Small intestine (tissue), 7 donors: ENCODE data around the gene KLLN. TPM values are rescaled to one million over a fixed set of nuclear protein-coding genes. Genes with fewer than 3 reads are reported as not detected.
A peak's percentile ranks its signal among the peaks of the same experiment; 100 is the strongest.
"Not testable (repeated sequence)": the region's sequence is repeated elsewhere in the genome, so short reads cannot be mapped to it uniquely, and the experiment has no call there.

Experiments used
- DNase-seq, 2 donors: peaks; one replicate each; pipeline versions ENCODE4 v3.0.0 to v3.0.0-alpha.2; 2013
- FAIRE-seq: peaks from 2 replicates; lab custom pipeline; 2012; peaks lifted over from hg19 to GRCh38; lab: Jason Lieb, UNC
- H3K27ac ChIP-seq, 3 donors: one replicate each; pipeline ENCODE4 v1.5.1; 2013; ENCODE audit warnings: low read length in 2 of 3, mild to moderate bottlenecking in 2 of 3, control low read depth in 1 of 3, inconsistent platforms in 1 of 3, low read depth in 1 of 3, moderate library complexity in 1 of 3
- H3K27me3 ChIP-seq, 3 donors: one replicate each; pipeline ENCODE4 v1.6.1; 2013; ENCODE audit warnings: low read length in 3 of 3, inconsistent platforms in 1 of 3; ENCODE audit not compliant: control insufficient read depth in 3 of 3, insufficient read depth in 3 of 3
- H3K36me3 ChIP-seq, 3 donors: one replicate each; pipeline ENCODE4 v1.6.1; 2013; ENCODE audit warnings: low read length in 3 of 3, inconsistent platforms in 1 of 3, low read depth in 1 of 3, mild to moderate bottlenecking in 1 of 3, moderate library complexity in 1 of 3; ENCODE audit not compliant: control insufficient read depth in 3 of 3, insufficient read depth in 2 of 3
- H3K4me1 ChIP-seq, 3 donors: one replicate each; pipeline ENCODE4 v1.6.1; 2013; ENCODE audit warnings: low read length in 2 of 3, inconsistent platforms in 1 of 3, low read depth in 1 of 3, mild to moderate bottlenecking in 1 of 3, moderate library complexity in 1 of 3; ENCODE audit not compliant: control insufficient read depth in 3 of 3, insufficient read depth in 2 of 3
- H3K4me3 ChIP-seq, 3 donors: one replicate each; pipeline ENCODE4 v1.5.1; 2013; ENCODE audit warnings: low read length in 3 of 3, control low read depth in 1 of 3, inconsistent platforms in 1 of 3, low read depth in 1 of 3, mild to moderate bottlenecking in 1 of 3, moderate library complexity in 1 of 3
- H3K9me3 ChIP-seq, 2 donors: one replicate each; pipeline ENCODE4 v1.6.1; 2013; ENCODE audit warnings: low read depth in 1 of 2, low read length in 1 of 2; ENCODE audit not compliant: control insufficient read depth in 2 of 2, insufficient read depth in 1 of 2
- WGBS, 3 donors: extraction: QIAGEN DNeasy Blood & Tissue Kit; methylation state at CpG; one replicate each; pipeline ENCODE4 v1.1.7; 2013; 5-methylcytosine and 5-hydroxymethylcytosine counted together
- polyA plus RNA-seq, 4 donors: library from polyadenylated mRNA; stranded (reverse) in 3 of 4; unstranded in 1 of 4; fragments of 200-250 nt in 3 of 4; fragments of 120-200 nt in 1 of 4; gene quantifications; one replicate each; pipeline versions ENCODE4 v1.2.1 to v1.2.3, GENCODE V29; 2013
- donor health status: healthy with polysubstance abuse.
- donor health status: control.
- donor health status: control.
- donor health status: Bipolar disorder and iron deficiency.
- donor health status: healthy.

KLLN gene
- polyA plus RNA-seq, 4 donors = 0.27 to 1.3 (median 0.55) TPM; not detected in 1

GRCh38 chr10:87862679-87863052 lies 667 bp downstream of the KLLN start:
- no peaks in the 10 kb centered on the region for H3K9me3 ChIP-seq
- H3K27ac ChIP-seq = peak overlapping the region; percentile 90 to 98 (median 94)
- H3K36me3 ChIP-seq = no peaks in the 10 kb centered on the region
- FAIRE-seq = no peak
- peaks cover 0 to 16% (median 4%) of the 10 kb centered on the region in 3 donors for H3K4me1 ChIP-seq
- DNase-seq = no peak
- WGBS, 3 donors = 0 to 1% (median 0%) methylated on average over 21 of the region's 21 CpGs
- peak overlapping the region; percentile 76 to 99 (median 88) for H3K4me3 ChIP-seq
- H3K27me3 ChIP-seq = no peaks in the 10 kb centered on the region

- Histone ChIP-seq H3K4me1 (peaks cover 0 to 16% (median 4%) of the 10 kb centered on the region in 3 donors), H3K4me3 (peak overlapping the region; percentile 76 to 99 (median 88)), H3K36me3 (no peaks in the 10 kb centered on the region), H3K9me3 (no peaks in the 10 kb centered on the region), H3K27me3 (no peaks in the 10 kb centered on the region), H3K27ac (peak overlapping the region; percentile 90 to 98 (median 94))
- DNase-seq (peak; percentile 98 to 99), FAIRE-seq (no peak)
- 0% methylated on average over 55 to 57 of the region's 57 CpGs for WGBS, 3 donors
Observed at GRCh38 chr10:87861953-87862678, 1.2 kb downstream of the KLLN start.

DNA sequence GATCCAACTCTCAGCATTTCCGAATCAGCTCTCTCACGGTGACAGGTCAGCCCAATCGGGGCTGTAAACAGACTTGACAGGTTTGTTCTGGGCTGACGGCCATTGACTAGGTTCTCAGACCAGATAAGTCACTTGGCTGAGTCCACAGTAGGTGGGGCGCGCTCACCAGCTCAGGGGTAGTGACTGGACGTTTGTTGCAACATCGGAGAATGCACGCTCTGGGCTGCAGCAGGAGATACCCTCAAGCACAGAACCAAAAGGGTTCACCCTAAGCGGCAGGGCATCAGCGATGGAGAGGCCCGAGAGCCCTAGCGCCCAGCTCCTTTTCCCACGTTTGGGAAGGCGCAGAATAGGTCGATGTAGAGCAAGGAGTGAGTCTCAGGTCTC lies 1.8 kb downstream of the KLLN start:
- no peak for FAIRE-seq

GRCh38 chr10:87860816-87861403 lies 2.4 kb downstream of the KLLN start:
- H3K36me3 ChIP-seq = no peaks in the 10 kb centered on the region
- peak in 1 of 2 donors; percentile 65 for DNase-seq
- no peaks in the 10 kb centered on the region for H3K9me3 ChIP-seq
- no peaks in the 10 kb centered on the region for H3K27me3 ChIP-seq
- WGBS, 3 donors = 59 to 74% (median 65%) methylated on average over 4 of the region's 4 CpGs
- H3K4me1 ChIP-seq = peaks cover 0 to 16% (median 4%) of the 10 kb centered on the region in 3 donors
- peak overlapping the region in 1 of 3 donors; percentile 76 for H3K4me3 ChIP-seq
- H3K27ac ChIP-seq = peak overlapping the region in 1 of 3 donors; percentile 90
- no peak for FAIRE-seq

More for the DNA sequence above, 1.8 kb downstream of the KLLN start:
- Histone ChIP-seq H3K4me1 (peaks cover 0 to 16% (median 4%) of the 10 kb centered on the region in 3 donors), H3K27me3 (no peaks in the 10 kb centered on the region), H3K9me3 (no peaks in the 10 kb centered on the region), H3K27ac (peak overlapping the region; percentile 90 to 94 (median 90)), H3K4me3 (peak overlapping the region; percentile 37 to 88 (median 76)), H3K36me3 (no peaks in the 10 kb centered on the region)
- peak; percentile 64 to 81 for DNase-seq
- 8 to 11% (median 9%) methylated on average over 13 to 16 of the region's 16 CpGs for WGBS, 3 donors

DNA sequence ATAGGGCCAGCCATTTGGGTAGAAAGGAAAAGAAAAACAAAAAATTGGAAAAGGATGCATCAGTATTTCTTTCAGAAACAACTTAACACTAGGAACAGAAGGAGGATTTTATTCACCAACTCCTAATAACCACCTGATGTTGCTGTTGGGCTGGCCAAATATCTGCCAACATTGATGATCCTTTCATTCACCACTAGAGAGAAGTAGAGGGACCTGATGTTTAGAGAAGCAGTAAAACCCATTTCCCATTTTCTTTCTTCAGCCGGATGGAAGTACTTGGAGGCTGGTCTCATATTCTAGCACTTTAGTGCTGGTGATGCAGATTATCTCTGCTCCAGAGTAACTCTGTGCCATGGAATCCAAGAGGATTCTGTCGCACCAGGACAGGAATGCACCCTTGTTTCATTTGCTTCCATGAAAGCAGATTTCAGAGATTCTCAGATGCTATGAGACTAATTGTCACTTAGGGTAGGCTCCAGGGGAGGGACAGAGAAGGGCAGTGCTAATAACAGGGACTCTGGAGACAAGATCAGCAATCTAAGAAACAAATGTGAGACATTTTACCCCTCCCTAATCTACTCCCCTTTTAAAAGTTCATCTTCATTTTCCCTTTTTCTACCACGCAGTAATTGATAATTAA lies 3.1 kb downstream of the KLLN start:
- DNase-seq (peak; percentile 40 to 64), FAIRE-seq (no peak)
- 63 to 67% (median 64%) methylated on average over 3 of the region's 3 CpGs for WGBS, 3 donors
- no peaks in the 10 kb centered on the region for H3K36me3 ChIP-seq
- H3K4me1 ChIP-seq = peaks cover 0 to 16% (median 4%) of the 10 kb centered on the region in 3 donors
- H3K27ac ChIP-seq = peak overlapping the region in 1 of 3 donors; percentile 90
- no peaks in the 10 kb centered on the region for H3K27me3 ChIP-seq
- H3K4me3 ChIP-seq = no peak overlapping the region
- H3K9me3 ChIP-seq = no peaks in the 10 kb centered on the region

DNA sequence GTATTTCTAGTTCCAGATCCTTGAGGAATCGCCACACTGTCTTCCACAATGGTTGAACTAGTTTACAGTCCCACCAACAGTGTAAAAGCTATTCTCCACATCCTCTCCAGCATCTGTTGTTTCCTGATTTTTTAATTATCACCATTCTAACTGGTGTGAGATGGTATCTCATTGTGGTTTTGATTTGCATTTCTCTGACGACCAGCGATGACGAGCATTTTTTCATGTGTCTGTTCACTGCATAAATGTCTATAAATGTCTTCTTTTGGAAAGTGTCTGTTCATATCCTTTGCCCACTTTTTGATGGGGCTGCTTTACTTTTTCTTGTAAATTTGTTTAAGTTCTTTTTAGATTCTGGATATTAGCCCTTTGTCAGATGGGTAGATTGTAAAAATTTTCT lies 7.7 kb downstream of the KLLN start:
- H3K27ac ChIP-seq, FAIRE-seq, H3K4me1 ChIP-seq, DNase-seq, H3K27me3 ChIP-seq, H3K36me3 ChIP-seq, H3K4me3 ChIP-seq, H3K9me3 ChIP-seq: not testable (repeated sequence)
- WGBS, 3 donors = 84% methylated on average over 4 of the region's 4 CpGs

DNA sequence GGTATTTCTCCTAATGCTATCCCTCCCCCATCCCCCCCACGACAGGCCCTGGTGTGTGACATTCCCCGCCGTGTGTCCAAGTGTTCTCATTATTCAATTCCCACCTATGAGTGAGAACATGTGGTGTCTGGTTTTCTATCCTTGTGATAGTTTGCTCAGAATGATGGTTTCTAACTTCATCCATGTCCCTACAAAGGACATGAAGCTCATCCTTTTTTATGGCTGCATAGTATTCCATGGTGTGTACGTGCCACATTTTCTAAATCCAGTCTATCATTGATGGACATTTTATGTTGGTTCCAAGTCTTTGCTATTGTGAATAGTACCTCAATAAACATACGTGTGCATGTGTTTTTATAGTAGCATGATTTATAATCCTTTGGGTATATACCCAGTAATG lies 8.1 kb downstream of the KLLN start:
- H3K4me3 ChIP-seq, H3K36me3 ChIP-seq, H3K27me3 ChIP-seq, H3K27ac ChIP-seq, H3K4me1 ChIP-seq, FAIRE-seq, DNase-seq, H3K9me3 ChIP-seq: not testable (repeated sequence)
- WGBS, 3 donors = 95 to 98% (median 98%) methylated on average over 5 of the region's 5 CpGs

GRCh38 chr10:87852089-87852488 lies 11.2 kb downstream of the KLLN start:
- no peak overlapping the region for H3K27ac ChIP-seq
- 87 to 96% (median 94%) methylated on average over 1 of the region's 1 CpG for WGBS, 3 donors
- no peak overlapping the region for H3K4me3 ChIP-seq
- DNase-seq (no peak), FAIRE-seq (no peak)
- no peaks in the 10 kb centered on the region for H3K9me3 ChIP-seq
- no peaks in the 10 kb centered on the region for H3K36me3 ChIP-seq
- no peaks in the 10 kb centered on the region for H3K4me1 ChIP-seq
- H3K27me3 ChIP-seq = no peaks in the 10 kb centered on the region
